GM12892 (cell line): ENCODE results near the gene SEC14L1.

ENCODE experiments used
- DNase-seq: peaks from one replicate; pipeline ENCODE4 v3.0.0; 2011; ENCODE audit not compliant: insufficient read length
- FAIRE-seq: peaks from 2 replicates; lab custom pipeline; 2011; peaks lifted over from hg19 to GRCh38; lab: Jason Lieb, UNC
- POLR2A ChIP-seq: IDR thresholded peaks from 2 replicates; pipeline ENCODE4 v1.6.1; 2011; ENCODE audit warnings: low read depth, low read length, control low read depth
- POLR2AphosphoS5 ChIP-seq: IDR thresholded peaks from 2 replicates; pipeline ENCODE4 v1.6.1; 2011; ENCODE audit warnings: low read depth, low read length, control low read depth
- TAF1 ChIP-seq: IDR thresholded peaks from 2 replicates; pipeline ENCODE4 v1.6.1; 2011; ENCODE audit warnings: low read depth, mild to moderate bottlenecking, control low read depth, low read length, borderline replicate concordance

SEC14L1 gene

DNA sequence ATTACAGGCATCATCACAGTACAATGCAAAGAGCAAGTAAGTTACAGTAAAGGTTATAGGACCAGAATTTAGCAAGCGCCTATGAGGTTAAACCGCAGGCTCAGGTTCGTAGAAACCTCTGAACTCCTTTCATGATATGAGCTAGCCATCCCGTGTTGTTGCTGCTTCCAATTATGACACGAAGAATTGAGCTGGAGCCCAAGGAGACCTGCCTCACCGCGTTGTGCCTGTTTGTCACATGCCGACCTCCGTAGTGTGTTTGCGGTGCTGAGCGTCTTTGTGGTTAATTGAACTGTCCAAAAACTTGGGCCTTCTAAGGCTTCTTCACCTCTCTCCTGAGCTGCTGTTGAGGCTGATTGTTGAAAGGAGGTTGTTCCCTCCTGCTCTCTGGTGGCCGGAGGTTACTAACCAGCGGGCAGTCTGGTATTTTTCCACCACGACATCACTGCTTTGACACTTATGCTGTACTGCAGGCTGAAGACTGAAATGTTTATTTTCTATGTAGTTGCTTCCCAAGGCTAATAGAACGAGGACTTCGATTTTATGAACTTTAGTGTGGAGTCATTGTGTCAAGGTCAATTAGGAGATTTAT is 67.5 kb downstream of the SEC14L1 start:
- TF ChIP-seq TAF1 (no peak), POLR2A (no peak), POLR2AphosphoS5 (no peak)
- DNase-seq = no peak
- no peak for FAIRE-seq

- no peak for FAIRE-seq
- TF ChIP-seq POLR2AphosphoS5 = no peak
- TF ChIP-seq TAF1 = no peak
- TF ChIP-seq POLR2A = no peak
- DNase-seq = no peak
Measured at GRCh38 chr17:77208856-77209255, 68.1 kb downstream of the SEC14L1 start.

DNA sequence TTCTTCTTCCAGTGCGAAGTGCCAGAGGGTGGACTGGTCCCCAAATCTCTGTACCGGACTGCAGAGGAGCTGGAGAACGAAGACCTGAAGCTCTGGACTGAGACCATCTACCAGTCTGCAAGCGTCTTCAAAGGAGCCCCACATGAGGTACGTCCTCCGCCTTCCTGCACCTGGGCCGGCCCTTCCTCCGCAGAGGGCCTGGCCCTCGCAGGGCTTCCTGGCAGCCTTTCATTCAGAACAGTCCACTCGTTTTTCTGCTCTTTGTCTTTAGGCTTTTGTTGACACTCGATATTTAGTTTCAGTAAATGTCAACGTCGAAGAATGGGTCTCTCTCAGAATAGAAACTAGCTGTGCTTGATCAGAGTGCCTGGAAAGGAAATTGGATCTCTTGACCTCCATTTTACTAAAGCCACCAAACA is 68.6 kb downstream of the SEC14L1 start:
- TF ChIP-seq POLR2A (no peak), POLR2AphosphoS5 (no peak), TAF1 (no peak)
- FAIRE-seq (no peak), DNase-seq (no peak)

- no peak for TF ChIP-seq POLR2AphosphoS5
- TF ChIP-seq POLR2A = no peak
- TF ChIP-seq TAF1 = no peak
- FAIRE-seq (no peak), DNase-seq (no peak)
Measured at GRCh38 chr17:77210331-77210730, 69.6 kb downstream of the SEC14L1 start.

GRCh38 chr17:77210946-77211541 is 70.3 kb downstream of the SEC14L1 start:
- TF ChIP-seq POLR2A (no peak), POLR2AphosphoS5 (no peak), TAF1 (no peak)

DNA sequence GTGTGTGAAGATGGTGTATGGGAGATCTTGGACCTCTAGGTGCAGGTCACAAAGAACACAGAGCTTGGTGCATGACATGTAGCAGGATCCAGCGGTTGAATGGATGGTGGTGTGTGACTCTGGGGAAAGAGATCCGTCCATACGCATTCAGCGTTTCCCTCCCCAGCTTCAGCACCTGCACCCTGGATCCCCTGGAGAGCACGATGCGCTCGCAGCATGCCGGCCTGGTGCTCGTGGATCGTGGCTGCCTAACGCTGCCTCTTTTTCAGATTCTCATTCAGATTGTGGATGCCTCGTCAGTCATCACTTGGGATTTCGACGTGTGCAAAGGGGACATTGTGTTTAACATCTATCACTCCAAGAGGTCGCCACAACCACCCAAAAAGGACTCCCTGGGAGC is 70.9 kb downstream of the SEC14L1 start:
- DNase-seq = no peak
- TF ChIP-seq POLR2A = no peak
- no peak for TF ChIP-seq TAF1
- no peak for TF ChIP-seq POLR2AphosphoS5
- no peak for FAIRE-seq

More at GRCh38 chr17:77210946-77211541, 70.3 kb downstream of the SEC14L1 start:
- no peak for DNase-seq
- FAIRE-seq = no peak

DNA sequence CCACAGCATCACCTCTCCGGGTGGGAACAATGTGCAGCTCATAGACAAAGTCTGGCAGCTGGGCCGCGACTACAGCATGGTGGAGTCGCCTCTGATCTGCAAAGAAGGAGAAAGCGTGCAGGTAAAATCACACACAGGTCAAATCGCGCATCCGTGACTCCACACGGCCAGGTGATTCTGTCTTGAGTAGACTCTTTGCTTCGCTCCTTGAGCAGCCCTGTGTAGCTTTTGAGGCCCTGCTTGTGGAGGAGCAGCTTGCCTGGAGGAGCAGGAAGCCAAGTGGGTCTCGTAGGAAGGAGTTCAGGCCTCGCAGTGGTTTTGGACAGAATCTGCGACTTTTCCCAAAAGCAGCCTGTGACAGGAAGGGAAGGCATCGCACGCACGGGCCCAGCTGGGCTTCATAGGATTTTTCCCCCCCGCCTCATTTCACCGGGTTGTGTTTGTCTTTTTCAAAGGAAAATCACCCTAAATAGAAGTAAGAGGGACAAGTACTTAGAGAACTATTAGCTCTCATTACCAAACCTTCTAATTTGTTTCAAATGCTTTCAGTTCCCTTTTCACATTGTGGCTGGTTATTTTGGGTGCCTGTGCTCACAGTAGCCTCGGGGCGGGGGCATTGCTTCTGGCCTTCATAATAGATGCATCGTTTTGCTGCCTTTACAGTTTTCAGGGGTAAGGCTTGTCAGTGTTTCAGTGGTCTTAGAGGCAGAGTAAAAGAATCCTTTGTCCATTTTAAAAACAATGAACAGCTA is 71.5 kb downstream of the SEC14L1 start:
- peak; percentile 75 for DNase-seq
- FAIRE-seq = peak; percentile 80
- TF ChIP-seq POLR2A (no peak), POLR2AphosphoS5 (no peak), TAF1 (no peak)

DNA sequence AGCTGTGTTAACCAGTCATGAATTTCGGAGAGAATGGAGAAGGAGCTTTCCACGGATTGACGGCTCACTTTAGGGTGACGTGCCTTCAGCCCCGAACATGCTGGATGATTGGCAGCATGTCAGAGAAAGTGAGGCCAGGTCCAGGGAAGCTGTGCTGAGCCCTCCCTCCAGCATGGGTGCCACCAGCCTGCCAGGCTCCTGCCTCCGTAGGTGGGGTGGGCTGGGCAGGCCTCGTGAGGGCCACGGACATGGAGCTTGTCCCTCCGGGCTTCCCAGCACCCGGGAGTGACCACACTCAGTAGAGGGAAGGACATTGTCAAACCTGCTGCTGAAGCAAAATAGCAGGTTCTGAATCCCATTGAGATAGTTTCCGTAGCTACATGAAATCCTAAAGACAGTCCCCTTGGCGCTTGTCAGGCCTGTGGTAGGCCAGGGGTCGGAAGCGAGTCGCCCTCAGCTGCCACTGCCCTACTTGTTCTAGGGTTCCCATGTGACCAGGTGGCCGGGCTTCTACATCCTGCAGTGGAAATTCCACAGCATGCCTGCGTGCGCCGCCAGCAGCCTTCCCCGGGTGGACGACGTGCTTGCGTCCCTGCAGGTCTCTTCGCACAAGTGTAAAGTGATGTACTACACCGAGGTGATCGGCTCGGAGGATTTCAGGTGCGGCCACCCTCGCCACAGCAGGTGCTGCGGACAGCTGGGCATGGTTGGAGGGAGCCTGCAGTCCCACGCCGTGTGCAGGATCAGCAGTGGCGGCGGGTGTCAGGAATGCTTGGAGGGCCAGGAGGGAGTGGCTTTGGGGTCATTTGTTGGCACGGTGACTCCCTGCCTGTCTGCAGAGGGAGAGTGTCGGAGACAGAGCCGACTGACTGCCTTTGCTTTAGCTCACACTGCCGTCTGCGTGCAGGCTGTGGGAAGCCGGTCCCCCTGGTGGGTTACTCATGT is 72.3 kb downstream of the SEC14L1 start:
- FAIRE-seq = no peak
- peak; percentile 41 for DNase-seq
- no peak for TF ChIP-seq POLR2A
- no peak for TF ChIP-seq POLR2AphosphoS5
- TF ChIP-seq TAF1 = no peak

DNA sequence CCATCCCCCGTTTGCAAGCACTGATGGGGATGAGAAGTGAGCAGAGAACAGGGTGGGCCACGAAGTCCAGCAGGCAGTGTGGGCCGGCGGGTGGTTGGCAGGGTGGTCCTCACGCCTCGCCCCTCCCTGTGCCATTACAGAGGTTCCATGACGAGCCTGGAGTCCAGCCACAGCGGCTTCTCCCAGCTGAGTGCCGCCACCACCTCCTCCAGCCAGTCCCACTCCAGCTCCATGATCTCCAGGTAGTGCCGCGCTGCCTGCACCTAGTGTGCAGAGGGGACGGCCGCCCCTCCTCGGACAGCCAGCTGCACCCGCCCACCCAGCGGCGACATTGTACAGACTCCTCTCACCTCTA is 73.0 kb downstream of the SEC14L1 start:
- DNase-seq (no peak), FAIRE-seq (no peak)
- TF ChIP-seq POLR2AphosphoS5 (no peak), TAF1 (no peak), POLR2A (no peak)

- TF ChIP-seq TAF1 = no peak
- TF ChIP-seq POLR2AphosphoS5 = no peak
- no peak for TF ChIP-seq POLR2A
- DNase-seq = no peak
- FAIRE-seq = no peak
Measured at GRCh38 chr17:77214328-77214727, 73.6 kb downstream of the SEC14L1 start.

DNA sequence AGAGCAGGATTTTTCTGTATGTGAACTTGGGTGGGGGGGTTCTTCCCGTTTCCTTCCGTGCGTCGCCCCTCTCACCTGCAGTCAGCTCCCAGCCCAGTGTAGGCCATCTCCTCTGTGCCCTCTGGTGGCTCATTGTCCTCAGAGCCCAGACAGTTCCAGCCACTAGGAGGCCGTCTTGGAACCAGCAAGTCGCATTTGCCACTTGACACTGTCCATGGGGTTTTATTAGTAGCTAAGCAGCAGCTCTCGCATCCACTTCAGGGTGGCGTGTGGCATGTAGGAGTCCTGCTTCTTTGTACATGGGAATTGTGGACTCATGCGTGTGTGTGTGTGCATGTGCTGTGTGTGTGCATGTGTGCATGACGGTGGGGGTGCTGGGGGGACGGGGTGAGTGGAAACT is 74.0 kb downstream of the SEC14L1 start:
- no peak for DNase-seq
- TF ChIP-seq POLR2A (no peak), POLR2AphosphoS5 (no peak), TAF1 (no peak)
- no peak for FAIRE-seq
